ENCODE data around the gene SPATA21.

DNA sequence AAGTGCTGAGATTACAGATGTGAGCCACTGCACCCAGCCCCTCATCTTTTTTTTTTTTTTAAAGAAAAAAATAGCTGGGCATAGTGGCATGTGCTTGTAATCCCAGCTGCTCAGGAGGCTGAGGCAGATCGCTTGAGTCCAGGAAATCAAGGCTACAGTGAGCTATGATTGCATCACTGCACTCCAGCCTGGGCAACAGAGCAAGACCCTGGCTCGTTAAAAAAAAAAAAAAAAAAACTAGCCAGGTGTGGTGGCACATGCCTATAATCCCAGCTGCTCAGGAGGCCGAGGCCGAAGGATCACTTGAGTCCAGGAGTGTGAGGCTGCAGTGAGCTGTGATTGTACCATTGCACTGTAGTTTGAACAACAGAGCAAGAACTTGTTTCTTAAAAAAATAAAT is 56.4 kb downstream of the SPATA21 start:
- TF ChIP-seq, protein P1, sequence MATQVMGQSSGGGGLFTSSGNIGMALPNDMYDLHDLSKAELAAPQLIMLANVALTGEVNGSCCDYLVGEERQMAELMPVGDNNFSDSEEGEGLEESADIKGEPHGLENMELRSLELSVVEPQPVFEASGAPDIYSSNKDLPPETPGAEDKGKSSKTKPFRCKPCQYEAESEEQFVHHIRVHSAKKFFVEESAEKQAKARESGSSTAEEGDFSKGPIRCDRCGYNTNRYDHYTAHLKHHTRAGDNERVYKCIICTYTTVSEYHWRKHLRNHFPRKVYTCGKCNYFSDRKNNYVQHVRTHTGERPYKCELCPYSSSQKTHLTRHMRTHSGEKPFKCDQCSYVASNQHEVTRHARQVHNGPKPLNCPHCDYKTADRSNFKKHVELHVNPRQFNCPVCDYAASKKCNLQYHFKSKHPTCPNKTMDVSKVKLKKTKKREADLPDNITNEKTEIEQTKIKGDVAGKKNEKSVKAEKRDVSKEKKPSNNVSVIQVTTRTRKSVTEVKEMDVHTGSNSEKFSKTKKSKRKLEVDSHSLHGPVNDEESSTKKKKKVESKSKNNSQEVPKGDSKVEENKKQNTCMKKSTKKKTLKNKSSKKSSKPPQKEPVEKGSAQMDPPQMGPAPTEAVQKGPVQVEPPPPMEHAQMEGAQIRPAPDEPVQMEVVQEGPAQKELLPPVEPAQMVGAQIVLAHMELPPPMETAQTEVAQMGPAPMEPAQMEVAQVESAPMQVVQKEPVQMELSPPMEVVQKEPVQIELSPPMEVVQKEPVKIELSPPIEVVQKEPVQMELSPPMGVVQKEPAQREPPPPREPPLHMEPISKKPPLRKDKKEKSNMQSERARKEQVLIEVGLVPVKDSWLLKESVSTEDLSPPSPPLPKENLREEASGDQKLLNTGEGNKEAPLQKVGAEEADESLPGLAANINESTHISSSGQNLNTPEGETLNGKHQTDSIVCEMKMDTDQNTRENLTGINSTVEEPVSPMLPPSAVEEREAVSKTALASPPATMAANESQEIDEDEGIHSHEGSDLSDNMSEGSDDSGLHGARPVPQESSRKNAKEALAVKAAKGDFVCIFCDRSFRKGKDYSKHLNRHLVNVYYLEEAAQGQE (IDR thresholded peaks at IDR 0.05; ENCODE audit: insufficient read depth in 1 of 2, low read depth in 2 of 2, low read length in 2 of 2): no peak
- TF ChIP-seq TAF1 (IDR thresholded peaks at IDR 0.05; ENCODE audit: borderline replicate concordance, insufficient read depth, low read length): no peak
- TF ChIP-seq POLR2AphosphoS5 (IDR thresholded peaks at IDR 0.05; ENCODE audit: low read depth, low read length): no peak
- no peak for TF ChIP-seq SIN3A (IDR thresholded peaks at IDR 0.05; ENCODE audit: borderline replicate concordance, insufficient read depth, low read length)

Data from PFSK-1 (cell line).